NCI-H526 treated with DMSO at 0.1 percent for 48 hours (cell line): ENCODE data around the gene DOLK.

Experiments
- DNase-seq: peaks from one replicate; lab custom pipeline; 2025; lab: John Stamatoyannopoulos, UW

The DOLK gene

GRCh38 chr9:128906741-128907140 is 40.7 kb downstream of the DOLK start:
- DNase-seq: no peak

- no peak for DNase-seq
Observed at GRCh38 chr9:128905964-128906363, 41.4 kb downstream of the DOLK start.

- no peak for DNase-seq
Observed at GRCh38 chr9:128903871-128904620, 43.4 kb downstream of the DOLK start.

- DNase-seq: no peak
Observed at GRCh38 chr9:128903079-128903461, 44.3 kb downstream of the DOLK start.

GRCh38 chr9:128902351-128903078 is 44.9 kb downstream of the DOLK start:
- no peak for DNase-seq

GRCh38 chr9:128901822-128902221 is 45.6 kb downstream of the DOLK start:
- DNase-seq: no peak

- DNase-seq: no peak
Observed at GRCh38 chr9:128901379-128901778, 46.0 kb downstream of the DOLK start.

GRCh38 chr9:128899566-128900322 is 47.7 kb downstream of the DOLK start:
- DNase-seq: no peak

GRCh38 chr9:128898845-128899565 is 48.4 kb downstream of the DOLK start:
- DNase-seq: no peak

GRCh38 chr9:128898382-128898781 is 49.0 kb downstream of the DOLK start:
- no peak for DNase-seq

GRCh38 chr9:128895556-128895955 is 51.8 kb downstream of the DOLK start:
- DNase-seq: no peak
